A549 (cell line): Measurements from ENCODE around the gene HSD17B7.

Experiments
- RFX5 ChIP-seq: fragments of 450-650 bp; IDR thresholded peaks from 2 replicates; pipeline ENCODE4 v1.7.1; 2014; ENCODE audit warnings: antibody characterized with exemption, mild to moderate bottlenecking, moderate library complexity
- TF ChIP-seq, protein P1 (sequence below): fragments of 150-350 bp; IDR thresholded peaks from 2 replicates; pipeline ENCODE4 v1.6.1; 2014; ENCODE audit warnings: low read depth, mild to moderate bottlenecking, low read length

DNA sequence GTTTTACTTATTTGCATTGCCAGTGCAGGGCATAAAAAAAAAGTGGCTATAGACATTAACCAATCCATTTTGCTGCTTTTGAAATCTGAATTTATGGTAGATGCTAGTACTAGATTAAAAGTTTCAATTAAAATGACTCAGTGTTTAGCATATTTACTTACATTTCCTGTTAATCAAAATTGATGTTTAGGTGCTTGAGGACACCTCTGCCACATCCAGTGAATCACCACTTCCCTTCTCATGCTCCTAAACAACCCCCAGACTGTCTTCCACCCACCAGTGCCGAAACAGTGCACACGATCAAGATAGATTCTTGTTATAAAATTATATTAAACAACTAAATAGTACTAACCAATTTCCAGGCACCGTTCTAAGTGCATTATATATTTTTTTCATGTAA lies 32.7 kb downstream of the HSD17B7 start:
- TF ChIP-seq, protein P1, sequence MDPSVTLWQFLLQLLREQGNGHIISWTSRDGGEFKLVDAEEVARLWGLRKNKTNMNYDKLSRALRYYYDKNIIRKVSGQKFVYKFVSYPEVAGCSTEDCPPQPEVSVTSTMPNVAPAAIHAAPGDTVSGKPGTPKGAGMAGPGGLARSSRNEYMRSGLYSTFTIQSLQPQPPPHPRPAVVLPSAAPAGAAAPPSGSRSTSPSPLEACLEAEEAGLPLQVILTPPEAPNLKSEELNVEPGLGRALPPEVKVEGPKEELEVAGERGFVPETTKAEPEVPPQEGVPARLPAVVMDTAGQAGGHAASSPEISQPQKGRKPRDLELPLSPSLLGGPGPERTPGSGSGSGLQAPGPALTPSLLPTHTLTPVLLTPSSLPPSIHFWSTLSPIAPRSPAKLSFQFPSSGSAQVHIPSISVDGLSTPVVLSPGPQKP = no peak
- TF ChIP-seq RFX5 = no peak
